NCI-H460 (cell line): ENCODE measurements around the gene DCUN1D1. TPM values are rescaled to one million over a fixed set of nuclear protein-coding genes. Genes with fewer than 3 reads are reported as not detected.

Experiments used
- DNase-seq: peaks from one replicate; pipeline ENCODE4 v3.0.0-alpha.2; 2016; ENCODE audit warnings: low read depth; ENCODE audit errors: extremely low read depth
- total RNA-seq: library from RNA; depleted of rRNA; stranded (reverse); fragments of >200 nt; shearing (Covaris generic); gene quantifications from 2 replicates; pipeline ENCODE4 v1.2.3, GENCODE V29; 2014

Gene DCUN1D1
- total RNA-seq, 1 experiment from 2014 or later, result 18.4 TPM

DNA sequence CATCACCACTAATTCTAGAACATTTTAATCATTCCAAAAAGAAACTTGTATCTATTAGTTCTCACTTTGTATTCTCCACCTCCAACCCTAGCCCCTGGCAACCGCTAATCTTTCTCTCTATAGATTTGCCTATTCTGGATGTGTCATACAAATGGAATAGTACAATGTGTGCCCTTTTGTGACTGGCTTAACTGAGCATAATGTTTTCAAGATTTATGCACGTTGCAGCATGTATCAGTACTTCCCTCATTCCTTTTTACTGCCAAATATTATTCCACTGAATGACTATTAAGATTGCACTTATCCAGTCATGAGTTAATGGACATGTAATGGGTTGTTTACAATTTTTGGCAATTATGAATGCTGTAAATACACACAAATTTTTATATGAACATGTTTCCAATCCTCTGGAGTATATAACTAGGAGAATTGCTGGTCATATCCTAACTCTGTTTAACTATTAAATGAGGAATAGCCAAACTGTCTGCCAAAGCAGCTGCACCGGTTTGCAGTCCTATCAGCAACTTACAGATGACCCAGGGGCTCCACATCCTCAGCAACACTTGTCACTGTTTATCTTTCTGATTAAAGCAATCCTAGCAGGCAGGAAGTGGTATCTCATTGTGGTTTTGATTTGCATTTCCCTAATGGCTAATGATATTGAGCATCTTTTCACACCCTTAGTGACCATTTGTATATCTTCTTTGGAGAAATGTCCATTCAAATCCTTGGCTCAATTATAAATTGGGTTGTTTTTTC, 42.9 kb downstream of the DCUN1D1 start:
- DNase-seq, result no peak

DNA sequence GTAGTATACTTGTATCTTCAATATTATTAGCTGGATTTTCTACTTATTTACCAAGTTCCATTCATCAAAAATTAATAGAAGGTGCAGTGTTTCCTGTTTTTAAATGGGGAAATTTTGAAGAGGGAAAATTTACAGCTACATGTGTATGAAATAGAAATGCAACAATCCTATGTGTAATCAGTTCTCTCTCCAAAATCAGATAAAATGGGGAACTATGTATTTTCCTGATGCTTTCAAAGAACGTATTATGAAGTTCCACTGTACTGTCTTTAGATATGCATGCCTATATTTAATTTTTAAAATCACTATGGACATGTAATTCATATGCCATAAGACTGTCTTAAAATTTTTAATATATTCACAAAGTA, 43.4 kb downstream of the DCUN1D1 start:
- no peak for DNase-seq

DNA sequence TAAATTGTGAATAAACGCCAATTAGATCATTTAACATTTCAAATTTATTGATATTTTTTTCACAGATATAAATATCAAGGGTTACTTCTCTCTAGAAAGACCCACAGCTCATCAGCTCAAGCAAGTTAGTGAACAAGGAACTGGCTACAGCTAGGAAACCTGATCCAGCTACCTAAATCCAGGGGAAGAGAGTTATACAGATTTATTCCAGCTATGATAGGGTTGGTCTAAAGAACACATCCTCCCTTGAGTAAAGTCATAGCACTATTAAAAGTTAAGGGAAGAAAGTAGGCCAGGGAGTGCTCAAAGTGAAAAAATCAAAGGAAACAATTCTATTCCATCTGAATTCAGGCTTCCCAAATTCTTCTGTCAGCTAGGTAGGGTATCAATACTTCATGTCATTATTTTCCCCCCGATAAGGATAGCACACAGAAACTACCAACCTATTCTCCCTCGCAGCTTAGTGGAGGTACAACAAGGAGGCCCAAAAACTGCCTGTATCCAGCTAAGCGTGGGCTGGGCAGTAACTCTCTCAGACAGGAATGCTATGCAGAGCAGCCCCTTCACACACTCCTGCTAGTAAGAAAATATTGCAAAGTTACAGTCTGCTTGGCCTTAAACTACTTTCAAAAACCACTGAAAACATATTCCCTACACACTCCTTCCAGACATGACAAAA, 44.0 kb downstream of the DCUN1D1 start:
- no peak for DNase-seq

DNA sequence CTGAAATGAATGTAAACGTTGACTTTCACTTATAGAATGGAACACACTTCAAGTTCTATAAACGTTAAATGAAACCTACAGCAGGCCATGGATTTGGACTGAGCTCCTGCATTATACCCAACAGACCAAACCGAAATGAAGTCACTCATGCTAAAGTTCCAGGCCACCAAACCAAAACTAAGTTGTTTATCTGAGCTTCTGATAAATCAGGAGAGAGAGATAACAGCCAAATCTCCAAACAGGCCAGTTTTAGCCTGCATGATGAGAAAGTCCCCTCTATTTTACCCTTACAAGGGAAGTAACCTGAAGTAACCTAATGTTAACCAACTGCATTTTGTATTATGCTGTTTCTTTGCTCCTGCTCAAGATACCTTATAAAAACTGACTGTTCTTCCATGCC, 44.5 kb downstream of the DCUN1D1 start:
- DNase-seq, result no peak

DNA sequence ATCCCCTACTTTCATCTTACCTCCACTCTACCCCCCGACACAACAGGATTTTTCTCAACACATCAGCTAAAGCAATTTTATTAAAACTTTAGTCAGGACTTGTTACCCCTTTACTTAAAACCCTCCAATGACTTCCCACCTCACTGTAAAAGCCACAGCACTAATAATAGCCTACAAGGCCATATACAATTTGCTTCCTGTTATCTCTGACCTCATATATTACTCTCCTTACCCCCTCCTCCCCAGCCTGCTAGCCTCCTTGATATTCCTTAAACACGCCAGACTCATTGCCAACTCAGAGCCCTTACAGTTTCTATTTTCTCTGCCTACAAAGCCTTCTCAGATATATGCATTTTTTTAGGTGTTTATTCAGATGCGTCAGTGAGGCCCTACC, 54.4 kb downstream of the DCUN1D1 start:
- no peak for DNase-seq

DNA sequence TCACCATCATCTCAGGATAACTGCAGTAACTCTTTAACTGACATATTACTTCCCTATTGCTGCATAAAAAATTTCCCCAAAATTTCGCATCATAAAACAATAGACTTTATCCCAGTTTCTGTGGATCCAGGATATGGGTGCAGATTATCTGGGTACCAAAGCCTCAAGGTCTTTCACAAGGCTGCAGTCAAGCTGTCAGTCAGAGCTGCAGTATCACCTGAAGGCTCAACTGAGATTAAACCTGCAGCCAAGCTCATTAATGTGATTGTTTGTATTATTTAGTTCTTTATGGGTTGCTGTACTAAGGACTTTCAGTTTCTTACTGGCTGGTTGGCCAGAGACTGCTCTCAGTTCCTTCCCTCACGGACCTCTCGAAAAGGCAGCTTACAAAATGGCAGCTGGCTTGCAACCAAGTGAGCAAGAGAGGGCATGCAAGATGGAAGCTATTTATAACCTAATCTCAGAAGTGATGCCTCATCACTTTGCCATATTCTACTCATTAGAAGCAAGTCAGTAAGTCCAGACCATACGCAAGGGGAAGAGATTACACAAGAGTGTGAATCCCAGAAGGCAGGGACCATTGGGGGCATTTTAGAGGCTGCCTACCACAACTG, 54.9 kb downstream of the DCUN1D1 start:
- DNase-seq, result no peak

DNA sequence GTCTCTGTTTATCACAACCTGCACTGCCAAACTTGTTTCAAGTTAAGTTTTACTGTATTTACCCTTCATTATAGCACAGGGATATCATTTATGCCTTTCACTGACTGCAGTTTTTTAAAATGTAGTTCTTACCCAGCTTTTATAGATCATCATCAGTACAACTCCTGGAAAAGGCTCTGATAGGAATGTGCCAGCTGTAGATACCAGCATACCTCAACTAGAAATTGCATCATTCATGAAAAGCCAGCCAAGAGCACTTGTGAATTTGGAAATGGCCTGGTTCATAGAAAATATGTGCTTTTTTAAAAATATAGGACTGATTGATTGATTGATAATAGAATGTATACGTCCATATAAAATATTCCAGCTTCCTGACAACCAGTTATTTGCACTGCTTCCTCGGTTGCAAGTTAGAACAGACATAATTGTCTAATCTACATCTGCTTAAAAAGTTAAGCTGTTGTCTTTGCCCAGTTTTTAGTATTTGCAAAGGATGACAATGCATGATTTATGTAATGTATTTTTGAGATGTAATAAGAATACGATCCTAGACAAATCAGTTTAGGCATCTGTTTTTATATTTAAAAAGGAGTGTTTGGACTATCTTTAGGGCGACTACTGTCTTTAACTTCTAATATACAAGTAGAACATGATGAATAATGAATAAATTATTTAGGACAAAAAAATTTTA, 58.5 kb downstream of the DCUN1D1 start:
- no peak for DNase-seq

DNA sequence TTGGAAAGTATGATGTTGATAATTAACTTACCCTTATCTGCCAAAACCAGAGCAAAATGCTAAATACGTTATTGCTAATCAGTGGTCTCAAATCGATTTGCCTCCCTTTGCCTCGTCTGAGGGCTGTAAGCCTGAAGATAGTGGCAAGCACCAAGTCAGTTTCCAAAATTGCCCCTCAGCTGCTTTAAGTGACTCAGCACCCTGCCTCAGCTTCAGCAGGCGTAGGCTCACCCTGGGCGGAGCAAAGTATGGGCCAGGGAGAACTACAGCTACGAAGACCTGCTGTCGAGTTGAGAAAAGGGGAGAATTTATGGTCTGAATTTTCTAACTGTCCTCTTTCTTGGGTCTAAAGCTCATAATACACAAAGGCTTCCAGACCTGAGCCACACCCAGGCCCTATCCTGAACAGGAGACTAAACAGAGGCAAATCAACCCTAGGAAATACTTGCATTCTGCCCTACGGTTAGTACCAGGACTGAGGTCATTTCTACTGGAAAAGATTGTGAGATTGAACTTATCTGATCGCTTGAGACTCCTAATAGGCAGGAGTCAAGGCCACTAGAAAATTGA, 59.7 kb downstream of the DCUN1D1 start:
- DNase-seq, result no peak

DNA sequence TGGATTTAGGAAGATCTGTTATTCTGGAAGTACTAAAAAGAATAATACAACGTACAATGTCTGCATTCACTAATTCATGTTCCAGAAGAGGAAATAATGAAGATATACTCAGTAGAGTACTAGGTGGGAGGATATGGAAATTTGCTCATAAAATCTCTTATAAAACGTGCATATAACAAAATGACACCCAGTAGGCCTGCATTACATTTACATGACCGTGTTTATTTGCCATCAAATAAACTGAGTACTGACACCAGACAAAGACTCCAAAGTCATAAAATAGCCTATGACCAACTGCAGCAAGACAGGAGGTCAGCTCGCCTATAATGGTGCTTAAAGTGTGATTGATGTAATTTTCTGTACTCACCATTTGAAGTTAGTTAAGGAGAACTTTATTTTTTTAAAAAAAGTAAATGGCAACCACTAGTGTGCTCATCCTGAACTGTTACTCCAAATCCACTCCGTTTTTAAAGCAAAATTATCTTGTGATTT, 60.4 kb downstream of the DCUN1D1 start:
- no peak for DNase-seq

DNA sequence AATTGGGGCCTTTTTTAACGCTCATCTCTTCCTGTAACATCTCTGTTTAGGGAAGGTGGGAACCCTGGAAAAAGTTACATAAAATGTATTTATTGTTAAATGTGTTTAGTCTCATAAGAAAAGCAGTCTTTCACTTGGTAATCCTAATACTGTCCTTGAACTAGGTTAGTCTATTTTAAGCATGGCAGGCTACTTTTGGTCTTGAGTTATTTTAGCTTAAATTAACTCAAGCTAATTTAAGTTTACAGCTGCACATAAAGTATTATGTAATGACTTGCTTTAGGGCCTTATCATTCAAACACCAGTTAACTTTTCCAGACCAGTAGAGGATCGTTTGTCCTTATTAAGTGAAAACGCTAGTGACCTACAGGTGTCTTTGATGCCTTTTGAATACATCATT, 63.2 kb downstream of the DCUN1D1 start:
- no peak for DNase-seq

DNA sequence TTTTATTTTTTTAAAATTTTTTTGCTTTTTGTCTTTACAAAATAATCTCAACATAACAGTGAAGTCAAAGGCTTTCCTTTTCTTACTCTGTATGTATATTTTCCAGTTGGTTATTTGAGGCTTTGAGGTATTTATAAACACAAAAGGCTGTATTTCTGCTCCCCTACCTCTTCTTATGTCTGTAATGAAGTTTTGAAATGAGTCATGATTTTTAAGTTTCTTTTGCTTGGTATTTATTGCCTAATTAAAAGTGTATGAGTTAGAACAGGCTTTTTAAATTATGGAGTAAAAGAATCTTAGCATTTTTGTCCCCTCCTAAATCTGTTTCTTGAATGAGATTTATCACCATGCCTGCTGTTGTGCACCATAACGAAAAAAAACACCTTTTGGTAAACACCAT, 66.0 kb downstream of the DCUN1D1 start:
- no peak for DNase-seq

DNA sequence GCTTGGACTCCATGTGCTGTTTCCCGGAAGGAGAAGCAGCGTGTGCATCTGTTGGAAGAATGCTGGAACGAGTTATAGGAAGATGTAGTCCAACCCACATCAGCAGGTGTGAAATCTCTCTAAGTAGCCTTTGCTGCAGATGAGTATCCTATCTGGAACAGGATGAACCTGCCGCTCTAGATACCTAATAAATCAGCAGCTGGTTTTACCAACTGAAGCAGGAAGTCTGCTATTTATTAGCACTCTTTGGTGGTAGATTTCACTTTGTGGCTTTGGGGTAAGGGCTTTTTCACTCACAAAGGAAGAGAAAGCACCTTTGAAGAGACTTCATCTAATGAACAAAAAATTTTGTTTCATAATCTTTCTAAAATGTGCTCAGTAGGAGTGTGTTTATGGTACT, 66.4 kb downstream of the DCUN1D1 start:
- DNase-seq, result no peak

DNA sequence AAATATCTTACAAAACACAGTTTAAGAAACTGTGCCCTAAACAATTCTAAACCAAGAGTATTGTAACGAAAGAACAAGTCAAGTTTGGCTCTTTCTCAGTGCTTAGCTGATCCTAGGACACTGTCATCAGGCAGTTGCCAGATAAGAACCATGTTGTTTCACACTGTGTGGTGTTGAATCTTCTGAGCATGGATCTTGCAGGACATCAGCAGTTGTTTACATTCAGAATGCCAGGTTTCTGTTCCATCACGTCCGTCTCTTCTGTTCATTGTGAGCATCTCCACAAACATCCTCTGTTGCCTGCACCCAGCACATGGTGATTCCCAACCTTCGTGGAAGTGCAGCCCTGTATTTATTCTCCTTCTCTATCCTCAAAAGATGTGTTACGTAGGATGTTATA, 67.9 kb downstream of the DCUN1D1 start:
- no peak for DNase-seq

DNA sequence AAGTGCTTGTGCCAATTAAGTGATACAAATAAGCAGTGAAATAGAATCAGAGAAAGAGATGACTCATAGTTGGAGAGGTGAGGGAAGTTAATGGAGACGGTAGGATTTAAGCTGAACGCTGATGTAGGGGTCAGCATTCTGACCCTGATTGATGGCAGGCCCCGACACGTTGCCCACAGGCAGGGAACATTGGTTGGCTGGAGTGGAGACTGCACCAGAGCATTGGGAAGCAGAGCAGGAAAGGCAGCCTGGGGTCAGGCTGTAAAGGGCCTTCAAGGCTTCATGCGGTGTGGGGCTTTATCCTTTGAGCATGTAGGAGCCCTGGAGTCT, 68.6 kb downstream of the DCUN1D1 start:
- no peak for DNase-seq

DNA sequence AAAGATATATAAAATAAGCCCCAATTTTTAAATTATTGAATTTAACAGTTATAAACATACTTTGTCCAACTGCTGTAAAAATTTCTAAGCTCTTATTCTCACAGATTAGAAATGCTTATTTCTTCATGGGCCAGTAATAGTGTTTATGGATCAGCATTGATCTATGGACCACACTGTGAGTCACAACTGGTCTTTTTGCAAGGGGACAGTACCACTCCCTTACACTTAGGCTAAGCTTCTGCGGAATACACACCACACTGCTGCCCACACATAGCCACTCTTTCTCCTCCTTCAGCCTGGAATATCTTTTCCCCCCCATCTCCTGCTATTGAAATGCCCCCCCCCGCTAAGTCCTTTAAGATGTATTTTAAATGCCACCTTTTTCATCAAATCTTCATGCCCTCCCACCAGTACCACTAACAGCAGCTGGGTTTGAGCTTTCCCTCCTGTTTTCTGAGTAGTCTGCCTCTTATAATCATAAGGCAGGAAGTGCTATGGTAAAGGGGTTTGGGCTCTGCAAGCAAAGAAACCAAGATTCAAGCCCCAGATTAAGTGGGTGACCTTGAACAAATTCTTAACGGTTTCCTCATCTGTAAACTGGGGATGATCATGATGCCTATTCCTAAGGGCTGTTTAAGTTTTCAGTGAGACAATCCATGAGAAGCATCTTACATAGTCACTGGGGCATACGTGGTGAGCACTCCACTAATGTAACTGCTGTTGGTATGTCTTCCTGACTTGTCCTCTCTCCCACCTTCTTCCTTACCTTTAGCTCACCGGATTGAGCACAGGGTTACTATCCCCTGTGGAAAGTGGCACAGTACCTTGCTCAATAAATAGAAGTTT, 69.2 kb downstream of the DCUN1D1 start:
- DNase-seq, result no peak

DNA sequence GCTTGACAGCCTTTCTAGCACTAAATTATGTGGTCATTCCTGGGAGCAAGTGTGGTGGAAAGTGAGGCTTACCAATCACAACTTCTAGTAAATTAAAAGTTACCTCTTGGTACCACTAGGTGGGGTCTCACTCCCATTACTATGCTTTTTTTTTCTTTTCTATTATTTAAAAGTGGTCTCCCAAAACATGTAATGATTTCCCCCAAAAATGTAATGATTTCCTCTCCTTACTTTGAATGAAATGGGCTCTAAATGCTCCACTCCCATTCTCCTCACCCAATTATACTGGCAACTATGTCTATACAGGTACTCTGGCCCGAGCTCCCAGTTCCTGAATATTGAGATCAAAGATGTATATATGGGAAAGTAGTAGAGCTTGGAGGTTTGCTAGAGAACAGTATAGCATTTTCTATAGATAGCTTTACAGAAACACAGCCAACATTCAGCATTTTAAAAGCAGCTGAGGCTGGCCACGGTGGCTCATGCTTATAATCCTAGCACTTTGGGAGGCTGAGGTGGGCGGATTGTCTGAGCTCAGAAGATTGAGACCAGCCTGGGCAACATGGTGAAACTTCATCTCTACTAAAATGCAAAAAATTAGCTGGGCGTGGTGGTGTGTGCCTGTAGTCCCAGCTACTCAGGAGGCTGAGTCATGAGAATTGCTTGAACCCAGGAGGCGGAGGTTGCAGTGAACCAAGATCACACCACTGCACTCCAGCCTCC, 70.9 kb downstream of the DCUN1D1 start:
- no peak for DNase-seq

DNA sequence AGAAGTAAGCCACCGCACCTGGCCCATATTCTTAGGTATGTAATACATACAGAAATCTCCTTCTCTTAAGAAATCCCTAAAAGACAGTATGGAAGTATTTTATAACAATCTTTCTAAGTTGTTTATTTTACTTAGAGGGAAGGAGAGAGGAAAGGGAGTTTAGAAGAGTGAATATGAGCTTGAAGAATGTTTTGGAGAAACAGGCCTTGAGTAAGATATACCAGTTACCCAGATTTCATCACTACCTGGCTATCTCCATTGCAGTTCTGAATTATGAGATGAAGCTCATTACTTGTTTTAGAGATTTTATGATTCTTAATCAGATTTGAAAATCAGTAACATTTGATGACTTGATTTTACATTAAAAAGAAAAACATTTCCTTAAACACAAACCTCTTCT, 71.9 kb downstream of the DCUN1D1 start:
- no peak for DNase-seq

DNA sequence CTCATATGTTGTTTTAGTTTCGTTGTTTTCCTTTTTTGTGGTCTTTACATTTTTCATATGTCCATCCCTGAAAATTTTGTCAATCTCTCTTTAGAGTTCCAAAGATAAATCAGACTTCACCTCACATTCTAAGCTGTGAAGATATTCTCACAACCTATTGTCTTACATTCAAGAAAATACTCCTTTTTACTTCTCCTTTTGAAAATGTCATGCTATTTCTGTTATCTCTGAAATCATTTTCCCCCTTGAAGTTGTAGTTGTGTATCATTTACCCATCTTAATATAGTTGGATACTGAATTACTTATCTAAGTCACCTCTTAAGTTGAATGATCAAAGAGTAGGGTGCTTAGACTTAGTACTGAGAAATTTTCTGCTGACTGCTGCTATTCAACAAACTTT, 74.3 kb downstream of the DCUN1D1 start:
- DNase-seq, result no peak

DNA sequence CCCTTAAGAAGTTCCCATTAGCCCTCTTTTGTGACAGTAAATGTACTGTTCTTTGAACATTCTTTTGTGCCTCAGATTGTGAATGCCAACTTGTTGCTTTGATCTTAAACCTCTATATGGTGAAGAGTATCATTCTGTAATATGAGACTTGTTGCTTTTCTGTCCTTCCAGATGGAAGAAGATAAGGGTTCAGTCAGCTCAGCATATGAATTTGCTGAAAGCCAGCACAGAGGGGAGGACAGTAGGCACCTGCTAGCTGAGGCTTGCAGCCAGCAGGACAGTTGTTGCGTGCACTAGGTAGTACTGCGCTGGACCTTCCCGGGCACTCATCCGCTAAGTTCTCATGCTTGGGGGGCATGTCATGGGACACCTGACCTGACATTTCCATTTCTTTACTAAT, 74.7 kb downstream of the DCUN1D1 start:
- DNase-seq, result no peak

DNA sequence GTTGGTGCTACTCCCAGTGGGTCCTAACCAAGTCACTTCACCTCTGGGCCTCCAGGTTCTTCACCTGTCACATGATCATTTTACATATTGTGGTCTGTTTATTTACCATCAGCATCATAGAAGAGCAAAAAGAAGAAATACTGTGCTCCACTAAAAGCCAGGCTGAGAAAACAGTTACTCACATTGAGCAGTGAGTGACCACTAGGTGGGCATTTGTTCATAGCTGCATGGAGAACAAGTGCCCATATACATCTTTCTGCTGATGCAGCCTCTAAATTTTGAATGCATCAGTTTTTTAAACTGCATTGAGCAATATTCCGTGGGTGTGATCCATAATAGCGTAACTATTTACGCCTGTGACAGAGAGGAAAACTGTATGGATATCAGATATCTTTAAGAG, 76.2 kb downstream of the DCUN1D1 start:
- DNase-seq, result no peak
